Raji (cell line): ENCODE data around the gene AGAP2.

ENCODE experiments used
- POLR2A ChIP-seq: IDR thresholded peaks from 2 replicates; pipeline ENCODE4 v1.6.1; 2011; ENCODE audit warnings: low read depth, low read length, control low read depth; ENCODE audit not compliant: insufficient read depth

AGAP2 gene

DNA sequence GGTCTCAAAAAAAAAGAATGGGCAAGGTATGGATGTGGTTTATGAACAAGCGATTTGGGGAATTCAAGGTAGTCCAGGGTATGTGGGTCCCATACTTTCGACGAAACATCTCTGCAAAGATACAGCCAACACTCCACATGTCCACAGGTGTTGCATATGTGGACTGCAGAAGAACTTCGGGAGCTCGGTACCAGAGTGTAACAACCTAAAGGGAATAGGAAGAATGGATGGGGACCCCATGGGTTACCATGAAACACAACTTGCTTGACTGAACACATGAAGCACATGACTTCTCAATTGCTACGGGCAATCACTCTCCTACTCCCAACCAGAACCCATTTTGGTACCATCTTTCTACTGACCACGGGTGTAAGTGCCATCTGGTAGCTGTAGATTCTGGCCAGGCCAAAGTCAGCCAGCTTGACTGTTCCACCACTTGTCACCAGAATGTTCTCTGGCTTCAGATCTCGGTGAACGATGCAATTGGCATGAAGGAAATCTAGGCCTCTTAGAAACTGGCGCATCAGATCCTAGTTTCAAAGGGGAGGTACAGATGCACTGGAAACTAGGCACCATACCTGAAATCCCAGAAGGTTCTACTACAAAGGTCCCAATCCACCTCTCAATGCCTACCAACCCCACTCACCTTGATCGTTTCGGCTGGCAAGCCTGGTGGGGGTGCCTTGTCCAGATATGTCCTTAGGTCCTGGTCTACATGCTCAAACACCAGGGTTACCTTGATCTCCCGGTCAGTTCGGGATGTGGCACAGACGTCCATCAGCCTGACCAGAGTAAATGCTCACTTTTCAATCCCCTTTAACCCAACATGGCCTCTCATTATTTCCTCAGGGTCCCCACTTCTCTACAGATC, 12.3 kb upstream of the AGAP2 start:
- no peak for TF ChIP-seq POLR2A

DNA sequence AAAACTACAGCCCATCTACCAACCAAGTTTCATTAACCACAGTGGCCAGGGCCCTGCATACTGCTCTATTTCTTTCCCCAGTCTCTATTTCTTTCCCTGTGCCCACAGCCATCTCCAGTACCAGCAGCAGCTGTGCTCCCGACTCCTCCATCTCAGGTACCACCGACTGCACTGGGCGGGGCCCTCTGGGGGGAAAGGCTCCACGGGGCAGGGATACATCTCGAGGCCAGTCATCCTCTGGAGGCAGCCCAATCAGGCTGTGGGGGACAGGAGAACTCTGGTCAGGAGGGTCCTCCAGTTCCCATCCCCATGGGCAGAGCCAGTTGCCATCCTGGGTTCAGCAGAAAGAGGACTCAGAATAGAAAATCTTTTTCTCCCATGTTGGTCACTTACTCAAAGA, 10.5 kb upstream of the AGAP2 start:
- no peak for TF ChIP-seq POLR2A

DNA sequence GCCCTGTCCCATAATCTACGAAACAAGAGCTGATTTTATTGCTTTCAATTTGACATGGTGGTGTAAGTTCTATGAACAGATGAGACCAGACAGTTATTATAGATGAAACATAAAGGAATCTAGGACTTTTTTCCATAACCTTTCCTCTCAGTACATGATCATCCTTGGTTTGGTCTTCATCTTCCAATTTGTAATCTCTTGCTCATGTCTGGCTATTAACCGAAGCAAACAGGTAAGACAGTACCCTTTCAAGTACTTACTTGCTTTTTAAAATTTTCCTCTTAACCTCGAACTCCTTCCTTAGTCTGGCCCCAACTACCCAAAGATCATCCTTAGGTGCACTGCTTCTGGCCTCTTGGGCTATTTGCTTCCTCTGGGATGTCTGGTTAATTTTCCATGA, 7.5 kb upstream of the AGAP2 start:
- no peak for TF ChIP-seq POLR2A

DNA sequence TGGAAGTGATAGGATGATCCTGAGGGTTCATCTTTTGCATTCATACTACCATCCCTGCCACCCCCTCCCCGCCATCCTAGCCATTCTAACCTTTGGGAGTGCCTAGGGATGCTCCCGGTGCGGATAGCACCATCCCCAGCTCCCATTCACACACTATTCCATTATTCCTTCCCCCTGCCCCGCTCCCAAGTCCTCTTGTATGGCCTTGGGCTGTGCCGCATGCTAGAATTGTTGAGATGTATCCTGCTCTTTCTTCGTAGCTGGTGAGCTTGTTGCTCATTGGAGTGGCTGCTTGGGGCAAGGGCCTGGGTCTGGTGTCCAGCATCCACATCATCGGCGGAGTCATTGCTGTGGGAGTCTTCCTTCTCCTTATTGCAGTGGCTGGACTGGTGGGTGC, 6.9 kb upstream of the AGAP2 start:
- no peak; the same call in 1 of the 2 replicates for TF ChIP-seq POLR2A

DNA sequence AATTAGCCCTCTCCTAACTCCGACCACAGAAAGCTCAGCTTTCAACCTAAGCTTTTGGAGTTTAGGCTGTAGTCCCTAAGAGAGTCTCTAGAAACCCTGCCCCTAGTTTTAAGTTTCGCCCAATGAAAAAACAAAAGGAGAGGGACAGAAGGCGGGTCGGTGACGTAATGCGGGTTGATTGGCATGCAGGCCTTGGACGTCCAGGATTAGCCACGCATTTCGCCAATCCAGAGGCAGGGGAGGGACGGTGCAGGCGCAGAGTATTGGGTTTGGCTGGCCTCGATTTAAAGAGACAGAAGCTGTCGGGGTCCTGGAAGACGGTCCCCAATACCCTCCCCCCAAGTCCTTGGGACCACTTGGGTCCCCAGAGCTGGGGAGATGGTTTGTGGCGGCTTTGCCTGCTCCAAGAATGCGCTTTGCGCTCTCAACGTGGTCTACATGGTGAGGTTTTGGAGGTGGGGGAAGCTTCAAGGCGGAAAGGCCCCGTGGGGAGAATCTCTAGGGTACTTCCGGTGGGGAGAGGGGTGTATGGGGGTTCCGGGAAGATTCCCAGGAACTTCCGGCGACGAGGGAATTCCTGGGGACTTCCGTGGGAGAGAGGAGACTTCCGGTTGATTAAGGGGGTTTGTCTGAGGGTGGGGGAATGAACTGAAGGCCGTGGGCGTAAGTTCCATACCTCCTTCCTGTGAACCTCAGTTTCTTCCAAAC, 6.4 kb upstream of the AGAP2 start, which contains the start of gene TSPAN31:
Gene TSPAN31, plus strand, starts transcription at position 263 of the 708 bp plus-strand sequence. Its CDS starts 116 bp downstream, at position 379.
- peak; percentile 56; the same call in 1 of the 2 replicates for TF ChIP-seq POLR2A

DNA sequence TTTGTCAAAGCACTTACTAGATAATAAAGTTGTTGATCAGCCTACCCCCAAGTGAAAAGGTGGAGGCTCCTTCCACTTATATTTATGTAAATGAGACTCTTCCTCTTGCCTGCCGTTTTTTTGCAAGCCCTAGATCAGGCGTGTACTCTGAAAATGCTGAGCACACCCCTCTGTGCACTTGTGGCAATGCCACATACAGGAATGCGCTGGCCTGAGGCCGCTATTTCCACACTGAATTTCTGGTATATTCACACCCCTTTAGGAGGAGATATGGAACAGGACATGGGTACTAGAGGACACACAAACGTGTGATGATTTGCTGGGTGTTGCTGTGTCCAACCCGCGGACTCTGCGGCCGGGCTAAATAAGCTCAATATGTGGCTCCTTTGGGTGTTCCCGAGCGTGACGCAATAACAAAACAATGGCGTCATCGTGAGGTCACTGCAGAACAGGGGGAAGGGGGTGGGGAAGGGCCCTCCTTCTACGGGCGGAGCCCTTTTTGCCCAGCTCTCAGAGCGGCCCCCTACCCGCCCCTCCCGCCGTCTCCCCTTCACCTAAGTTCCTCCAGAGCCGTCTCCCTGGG, 5.7 kb upstream of the AGAP2 start:
- TF ChIP-seq POLR2A: no peak

DNA sequence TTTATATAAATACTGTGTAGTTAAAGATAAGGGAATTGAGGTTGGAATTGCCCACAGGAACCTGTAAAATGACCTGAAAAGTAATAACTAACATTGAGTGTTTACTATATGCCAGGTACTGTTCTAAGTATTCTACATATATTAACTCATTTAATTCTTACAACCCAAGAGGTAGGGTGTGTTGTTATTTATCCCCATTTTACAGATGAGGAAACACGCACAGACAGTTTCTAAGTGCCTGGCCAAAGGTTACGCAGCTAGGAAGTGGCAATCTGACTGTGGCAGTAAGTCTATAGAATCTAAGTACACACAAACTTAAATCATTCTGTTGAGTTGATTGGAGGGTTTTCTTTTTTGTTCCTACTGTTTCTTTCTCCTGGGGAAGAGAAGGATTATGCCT, 5.2 kb upstream of the AGAP2 start:
- no peak for TF ChIP-seq POLR2A

DNA sequence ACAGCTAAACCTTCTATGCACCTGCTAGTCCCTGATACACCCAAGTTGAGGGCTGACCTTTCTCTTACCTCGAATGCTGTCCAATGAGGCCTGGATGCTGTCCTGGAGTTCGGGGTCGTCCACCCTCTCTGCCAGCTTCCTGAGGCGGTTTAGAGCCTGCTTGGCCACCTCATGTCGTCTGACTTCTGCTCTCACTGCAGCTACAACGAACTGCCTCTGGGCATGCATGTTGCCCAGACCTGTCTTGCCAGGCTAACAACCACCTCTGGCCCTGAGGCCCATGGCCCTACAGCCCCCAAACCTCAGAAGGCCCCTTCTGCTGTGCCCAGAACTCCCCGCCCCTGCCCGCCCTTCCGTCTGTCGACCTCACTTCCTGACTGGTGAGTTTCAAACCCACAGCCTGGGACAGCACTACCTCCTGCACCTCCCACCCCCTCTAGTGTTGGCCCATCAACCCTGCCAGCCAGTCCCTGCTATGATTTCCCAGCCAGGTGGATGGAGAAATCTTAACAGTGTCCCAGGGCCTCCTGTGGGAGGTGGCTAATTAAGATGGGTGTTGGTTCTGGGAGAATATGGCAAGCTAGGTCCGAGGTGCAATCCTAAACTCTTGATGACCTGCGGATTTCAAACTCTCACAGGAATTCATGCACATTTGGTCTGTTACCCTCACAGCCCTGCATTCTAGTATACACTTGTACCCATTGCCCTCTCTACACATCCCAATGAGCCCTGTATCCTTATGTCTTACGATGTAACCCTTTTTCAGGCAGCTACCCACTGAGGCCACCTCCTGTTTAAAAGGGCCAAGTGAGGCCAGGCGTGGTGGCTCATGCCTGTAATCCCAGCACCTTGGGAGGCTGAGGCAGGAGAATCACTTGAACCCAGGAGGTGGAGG, 3.5 kb upstream of the AGAP2 start:
- TF ChIP-seq POLR2A: peak; percentile 82

DNA sequence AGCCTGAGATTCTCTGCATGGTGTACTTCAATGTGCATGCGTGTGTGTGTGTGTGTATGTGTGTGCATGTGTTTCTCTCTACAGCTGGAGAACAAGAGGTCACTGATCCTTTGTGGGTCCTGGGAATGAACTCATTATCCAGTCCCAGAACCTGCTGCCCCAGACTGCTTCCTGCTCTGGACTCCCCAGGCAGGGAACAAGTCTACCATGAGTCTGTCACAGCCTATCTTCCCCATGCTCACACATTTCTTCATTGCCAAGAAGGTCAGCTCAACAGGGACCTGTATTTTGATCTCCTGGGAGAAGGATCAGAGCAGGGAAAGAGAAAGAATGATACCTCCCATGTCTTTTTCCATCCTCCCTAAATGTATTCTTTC, 2.9 kb upstream of the AGAP2 start:
- TF ChIP-seq POLR2A: no peak

DNA sequence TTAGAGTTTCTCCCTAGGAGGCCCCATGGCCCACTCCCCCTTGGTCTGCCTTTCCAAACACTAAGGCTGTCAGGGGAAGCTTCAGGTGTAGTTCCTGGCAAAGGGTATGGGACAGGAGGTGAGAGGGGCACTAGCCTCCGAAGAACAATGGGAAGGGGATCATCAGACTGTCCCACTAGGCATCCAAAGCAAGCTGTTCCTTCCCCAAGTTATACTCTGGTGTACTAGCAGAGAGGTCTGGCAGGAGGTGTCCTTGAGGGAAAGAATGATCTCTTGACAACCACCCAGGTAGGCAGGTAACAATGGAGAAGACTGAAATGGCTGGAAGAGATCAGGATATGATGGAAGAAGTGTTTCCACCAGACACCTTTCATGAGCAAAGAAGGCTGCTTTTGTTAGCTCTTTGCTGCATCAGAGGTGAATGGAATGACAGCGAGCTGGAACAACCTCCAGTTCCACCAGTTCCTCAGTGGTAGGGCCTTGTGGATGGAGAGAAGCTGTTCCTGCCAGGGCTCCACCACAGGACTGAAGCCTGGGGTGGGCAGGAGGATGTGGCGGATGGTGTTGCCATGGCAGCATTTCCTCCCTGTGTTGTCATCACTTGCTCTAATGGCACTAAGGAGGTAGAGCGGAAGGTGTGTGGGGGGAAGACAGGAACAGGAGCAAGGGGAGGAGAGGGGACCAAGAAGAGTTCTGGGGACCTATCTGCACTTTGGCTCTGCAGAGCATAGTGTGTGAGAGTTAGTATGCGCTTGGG, 2.3 kb upstream of the AGAP2 start:
- no peak; the same call in 1 of the 2 replicates for TF ChIP-seq POLR2A

DNA sequence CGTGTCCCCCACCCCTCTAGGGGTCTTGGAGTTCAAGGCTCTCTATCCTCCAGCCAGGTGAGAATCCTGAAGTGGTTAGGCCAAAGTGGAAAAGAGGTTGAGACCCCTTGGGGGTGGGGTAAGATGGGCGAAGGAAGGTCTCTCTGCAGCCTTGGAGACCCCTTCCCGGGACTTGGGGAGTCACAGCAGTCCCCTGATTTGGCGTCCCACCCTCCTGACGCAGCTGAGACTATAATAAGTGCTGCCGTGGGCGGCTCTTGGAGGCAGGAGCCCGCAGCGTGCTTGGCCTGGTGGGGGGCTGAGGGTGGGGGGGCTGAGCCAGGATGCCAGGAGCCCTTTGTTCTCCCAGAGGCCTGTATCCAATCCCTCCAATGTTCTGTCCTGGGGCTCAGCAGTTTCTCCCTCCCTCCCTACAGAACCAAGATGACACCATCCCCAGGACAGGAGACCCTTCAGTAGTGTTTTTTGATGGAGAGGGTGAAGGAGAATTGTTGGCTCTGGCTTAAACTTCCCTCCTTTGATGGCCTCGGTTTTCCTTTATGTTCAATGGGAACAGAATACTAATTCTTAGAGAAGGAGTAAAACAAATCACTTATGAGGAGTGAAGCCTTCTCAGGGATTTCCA, 1.5 kb upstream of the AGAP2 start:
- TF ChIP-seq POLR2A: no peak

DNA sequence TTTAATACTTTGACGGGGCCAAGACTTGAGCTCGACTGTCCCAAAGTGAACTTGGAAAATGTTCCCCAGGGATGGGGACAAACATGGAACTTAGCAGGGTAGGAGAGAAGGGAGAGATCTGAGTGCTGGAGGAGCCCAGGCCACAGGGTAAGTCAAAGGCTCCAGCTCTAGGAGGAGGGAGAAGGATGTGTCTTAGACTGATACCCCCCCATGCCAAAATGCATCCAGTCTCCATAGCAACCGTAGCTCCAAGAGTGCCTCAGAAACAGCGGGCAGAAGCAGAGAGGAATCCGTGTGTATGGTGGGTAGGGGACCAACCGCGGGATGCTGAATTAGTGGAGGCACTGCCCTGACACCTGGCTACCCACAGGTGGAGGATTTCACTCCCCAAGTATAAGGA, 845 bp upstream of the AGAP2 start:
- no peak for TF ChIP-seq POLR2A
